ENCODE measurements around the gene NUMBL.

Gene NUMBL

DNA sequence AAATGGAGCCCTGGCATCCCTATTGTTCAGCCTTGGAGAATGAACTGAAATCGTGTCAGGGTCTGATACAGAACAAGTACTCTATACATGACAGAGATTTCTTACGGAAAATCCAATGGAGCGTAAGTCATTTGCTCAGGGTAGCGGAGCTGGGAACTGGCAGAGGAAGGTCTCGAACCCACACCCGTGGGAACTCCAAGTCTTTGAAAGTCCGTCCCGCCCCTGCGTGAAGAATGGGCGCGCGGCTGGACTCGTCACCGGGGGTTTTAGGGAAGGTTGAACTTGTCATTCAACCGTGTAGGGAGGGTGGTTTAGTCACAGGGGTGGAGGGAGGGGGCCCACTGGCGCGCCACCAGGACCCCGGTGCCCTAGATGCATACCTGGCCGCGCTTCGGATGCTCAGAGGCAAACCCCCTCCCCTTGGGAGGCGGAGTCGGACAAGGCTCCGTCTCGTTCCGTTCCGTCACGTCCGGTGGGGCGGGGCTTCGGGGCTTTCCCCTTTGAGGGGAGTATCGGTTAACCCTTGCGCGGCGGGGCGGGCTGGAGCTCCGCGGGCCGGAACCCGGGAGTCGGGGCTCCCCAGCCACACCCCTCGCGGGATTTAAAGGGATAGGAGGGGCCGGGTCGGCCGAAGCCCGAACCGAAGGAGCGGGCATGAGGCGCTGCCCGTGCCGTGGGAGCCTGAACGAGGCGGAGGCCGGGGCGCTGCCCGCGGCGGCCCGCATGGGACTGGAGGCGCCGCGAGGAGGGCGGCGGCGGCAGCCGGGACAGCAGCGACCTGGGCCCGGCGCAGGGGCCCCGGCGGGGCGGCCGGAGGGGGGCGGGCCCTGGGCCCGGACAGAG lies 26.3 kb upstream of the NUMBL start, which contains the start of the genes COQ8B and ITPKC:
TSS of gene COQ8B (minus strand) at position 405 of the 843 bp plus-strand sequence. CDS start 2,254 bp downstream, outside the sequence.
TSS of gene ITPKC (plus strand) at position 631 of the 843 bp plus-strand sequence. CDS start at position 655, 24 bp downstream.
- peak; percentile 100 for DNase-seq (ENCODE audit: low read depth)

DNA sequence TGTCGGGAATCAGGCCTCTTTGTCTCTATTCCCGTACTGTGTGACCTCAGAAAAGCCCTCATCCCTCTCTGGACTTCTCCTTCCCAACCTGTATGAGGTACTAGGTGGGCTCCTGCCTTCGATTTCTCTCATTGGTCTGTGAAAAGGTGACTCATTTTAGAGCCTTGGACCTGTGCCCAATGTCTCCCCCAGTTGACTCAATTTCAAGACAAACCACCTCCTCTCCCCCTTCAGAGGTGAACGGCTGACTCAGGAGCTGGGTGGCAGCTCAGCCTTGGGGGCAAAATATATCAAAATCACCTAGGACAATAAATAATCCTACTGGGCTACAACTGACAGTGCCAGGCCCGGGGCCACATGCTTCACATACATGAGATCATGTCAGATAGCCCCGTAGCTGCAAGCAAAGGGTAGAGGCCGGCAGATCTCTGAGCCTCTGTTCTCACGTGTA lies 25.6 kb upstream of the NUMBL start:
- peak; percentile 29 for DNase-seq (ENCODE audit: low read depth)

DNA sequence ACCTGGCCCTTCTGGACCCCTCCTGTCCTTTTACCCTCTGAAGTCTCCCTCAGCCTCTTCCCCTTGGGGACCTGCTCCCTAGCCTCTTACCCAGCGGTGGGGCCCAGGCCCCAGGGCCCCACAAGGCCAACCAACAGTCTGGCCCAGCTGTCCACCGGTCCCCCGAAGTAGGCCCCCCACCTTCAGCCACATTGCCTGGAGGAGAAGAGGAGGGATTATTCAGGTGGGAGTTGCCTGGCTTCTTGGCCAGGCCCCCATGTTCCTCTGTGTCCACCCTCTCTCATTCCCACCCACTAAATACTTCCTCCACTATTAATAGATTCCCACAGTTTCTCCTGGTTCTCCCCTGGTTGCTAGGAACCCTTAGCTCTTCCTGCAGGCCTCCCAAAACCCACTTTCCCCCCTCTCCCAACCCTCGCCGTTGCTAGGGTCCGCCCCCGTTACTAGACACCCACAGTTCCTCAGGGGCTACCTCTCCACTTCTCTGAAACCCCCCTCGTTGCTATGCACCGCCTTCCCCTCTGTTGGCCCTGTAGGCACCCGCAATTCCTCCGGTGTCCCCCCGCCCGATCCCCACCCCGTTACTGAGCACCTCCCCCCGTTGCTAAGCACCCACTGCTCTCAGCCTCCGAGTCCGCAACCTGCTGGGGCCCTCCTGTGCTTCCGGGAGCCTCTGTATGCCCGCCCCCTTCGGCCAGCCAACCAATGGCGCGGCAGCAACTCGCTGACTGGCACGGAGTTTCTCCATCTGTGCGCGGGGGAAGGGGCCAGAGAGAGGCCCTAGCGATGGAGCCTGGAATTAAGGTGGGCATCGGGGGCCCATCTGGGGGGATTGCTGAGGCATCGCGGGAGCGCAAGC lies 24.2 kb upstream of the NUMBL start:
- DNase-seq (ENCODE audit: low read depth), result peak; percentile 69

DNA sequence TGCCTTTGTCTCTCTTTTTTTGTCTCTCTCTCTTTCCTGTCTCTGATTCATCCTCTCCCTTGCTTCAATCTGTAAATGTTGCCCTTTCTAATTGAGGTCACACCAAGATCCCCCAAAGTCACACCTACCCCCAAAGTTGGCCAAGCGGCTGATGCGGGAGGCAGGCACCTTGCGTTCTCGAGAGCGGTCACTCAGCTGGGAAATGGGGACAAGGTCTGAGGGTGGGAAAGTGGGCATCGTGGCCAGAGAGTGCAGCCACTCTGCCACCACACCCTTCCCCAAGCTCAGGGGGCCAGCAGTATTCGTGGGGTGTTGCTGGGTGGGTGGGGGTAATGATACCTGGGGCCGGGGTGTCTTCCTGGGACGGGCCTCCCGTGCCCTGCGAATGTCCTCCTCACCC lies 23.5 kb upstream of the NUMBL start:
- DNase-seq (ENCODE audit: low read depth), result no peak

DNA sequence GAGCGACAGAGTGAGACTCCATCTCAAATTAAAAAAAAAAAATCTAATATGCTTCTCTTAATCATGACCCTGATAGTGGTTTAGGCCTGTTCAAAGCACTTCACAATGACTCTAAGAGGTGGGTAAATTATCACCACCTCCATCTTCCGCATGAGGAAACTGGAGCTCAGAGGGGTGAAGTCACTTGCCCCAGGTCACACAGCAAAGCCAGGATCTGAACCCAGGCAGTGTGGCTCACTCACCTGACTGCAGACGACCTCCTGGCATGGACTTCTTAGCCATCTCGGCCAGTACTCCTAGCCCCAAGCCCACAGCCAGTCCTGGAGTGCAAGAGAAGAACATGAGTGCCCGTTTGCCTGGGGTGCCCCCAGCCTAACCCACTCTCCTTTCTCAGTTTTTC lies 19.4 kb upstream of the NUMBL start:
- DNase-seq (ENCODE audit: low read depth), result no peak

DNA sequence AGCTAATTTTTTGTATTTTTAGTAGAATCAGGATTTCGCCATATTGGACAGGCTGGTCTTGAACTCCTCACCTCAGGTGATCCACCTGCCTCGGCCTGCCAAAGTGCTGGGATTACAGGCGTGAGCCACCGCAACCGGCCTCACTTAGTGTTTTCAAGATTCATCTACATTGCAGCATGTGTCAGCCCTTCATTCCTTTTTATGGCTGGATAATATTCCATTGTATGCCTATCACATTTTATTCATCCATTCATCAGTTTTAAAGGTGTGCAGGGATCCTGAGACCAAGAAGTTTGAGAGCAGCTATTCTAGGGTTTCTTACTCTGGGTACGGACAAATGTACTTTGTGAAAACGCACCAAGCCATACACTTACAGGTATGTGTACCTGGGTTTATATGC lies 17.2 kb upstream of the NUMBL start:
- DNase-seq (ENCODE audit: low read depth), result no peak

DNA sequence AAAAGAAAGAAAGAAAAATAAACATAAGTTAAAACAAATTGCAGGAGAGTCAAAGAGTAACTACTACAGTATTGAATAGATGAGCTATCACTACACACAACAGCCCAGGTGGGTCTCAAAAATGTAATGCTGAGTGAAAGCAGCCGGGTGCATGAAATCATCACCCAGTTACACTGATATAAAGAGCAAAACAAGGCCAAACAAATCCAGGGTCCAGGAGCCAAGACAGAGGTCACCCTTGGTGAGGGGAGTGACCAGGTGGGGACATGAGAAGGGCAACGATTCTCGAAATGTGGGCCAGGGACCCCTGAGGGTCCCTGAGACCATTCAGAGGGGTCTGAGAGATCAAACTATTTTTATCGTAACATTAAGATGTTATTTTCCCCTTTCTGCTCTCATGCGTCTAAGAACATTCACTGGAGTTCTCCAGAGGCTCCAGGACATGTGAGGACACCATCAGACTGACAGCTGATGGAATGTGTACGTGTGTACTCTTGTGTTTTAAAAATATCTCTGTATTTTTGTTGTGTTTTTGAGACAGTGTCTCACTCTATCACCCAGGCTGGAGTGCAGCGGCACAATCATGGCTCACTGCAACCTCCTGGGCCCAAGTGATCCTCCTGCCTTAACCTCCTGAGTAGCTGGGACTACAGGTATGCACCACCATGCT lies 15.6 kb upstream of the NUMBL start:
- no peak for DNase-seq (ENCODE audit: low read depth)

DNA sequence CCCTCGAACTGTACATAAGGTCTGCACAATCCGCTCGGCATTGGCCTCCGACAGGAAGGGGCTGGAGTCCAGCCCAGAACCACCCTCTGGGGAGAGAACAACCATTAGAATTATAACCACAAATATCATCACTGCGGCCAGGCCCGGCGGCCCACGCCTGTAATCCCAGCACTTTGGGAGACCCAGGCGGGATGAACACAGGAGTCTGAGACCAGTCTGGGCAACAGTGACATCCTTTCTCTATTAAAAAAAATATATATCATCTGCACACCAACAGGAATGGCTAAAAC lies 14.9 kb upstream of the NUMBL start:
- DNase-seq (ENCODE audit: low read depth), result no peak

DNA sequence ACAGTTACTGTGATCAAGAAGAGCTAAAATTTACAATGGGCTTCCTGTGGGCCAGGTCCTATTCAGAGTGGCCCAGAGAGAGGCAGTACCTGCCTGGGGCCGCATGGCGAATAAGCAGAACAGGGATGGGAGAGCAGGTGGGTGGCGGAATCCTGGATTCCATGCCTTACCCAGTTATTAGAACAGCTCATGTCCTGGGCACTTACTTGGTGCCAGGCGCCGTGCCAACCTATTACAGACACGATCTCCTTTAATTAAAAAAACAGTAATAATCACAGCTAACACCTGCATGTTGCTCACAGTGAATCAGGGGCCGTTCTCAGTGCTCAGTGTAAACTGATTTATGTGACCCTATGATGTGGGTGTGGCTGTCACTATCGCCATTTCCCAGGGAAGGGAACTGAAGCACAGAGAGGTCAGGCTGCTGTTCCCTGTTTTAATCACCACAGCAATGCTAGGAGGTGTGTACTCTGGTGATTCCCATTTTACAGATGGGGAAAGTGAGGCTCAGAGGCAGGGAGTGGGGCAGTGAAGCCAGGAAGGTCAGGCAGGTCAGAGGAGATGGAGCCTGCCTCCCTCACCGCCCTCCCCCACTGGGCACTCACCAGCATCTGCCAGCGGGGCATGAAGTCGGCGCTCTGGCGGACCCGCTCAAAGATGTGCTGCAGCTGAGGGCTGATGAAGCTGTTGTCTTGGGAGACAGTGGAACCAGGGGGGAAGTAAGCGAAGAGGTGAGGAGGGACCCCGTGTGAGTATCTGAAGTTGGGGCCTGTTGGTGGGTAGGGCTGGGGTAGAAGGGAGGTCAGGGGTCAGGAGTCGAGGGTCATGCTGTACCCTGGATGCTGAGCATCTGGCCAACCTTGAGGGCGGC lies 14.3 kb upstream of the NUMBL start:
- DNase-seq (ENCODE audit: low read depth), result no peak

DNA sequence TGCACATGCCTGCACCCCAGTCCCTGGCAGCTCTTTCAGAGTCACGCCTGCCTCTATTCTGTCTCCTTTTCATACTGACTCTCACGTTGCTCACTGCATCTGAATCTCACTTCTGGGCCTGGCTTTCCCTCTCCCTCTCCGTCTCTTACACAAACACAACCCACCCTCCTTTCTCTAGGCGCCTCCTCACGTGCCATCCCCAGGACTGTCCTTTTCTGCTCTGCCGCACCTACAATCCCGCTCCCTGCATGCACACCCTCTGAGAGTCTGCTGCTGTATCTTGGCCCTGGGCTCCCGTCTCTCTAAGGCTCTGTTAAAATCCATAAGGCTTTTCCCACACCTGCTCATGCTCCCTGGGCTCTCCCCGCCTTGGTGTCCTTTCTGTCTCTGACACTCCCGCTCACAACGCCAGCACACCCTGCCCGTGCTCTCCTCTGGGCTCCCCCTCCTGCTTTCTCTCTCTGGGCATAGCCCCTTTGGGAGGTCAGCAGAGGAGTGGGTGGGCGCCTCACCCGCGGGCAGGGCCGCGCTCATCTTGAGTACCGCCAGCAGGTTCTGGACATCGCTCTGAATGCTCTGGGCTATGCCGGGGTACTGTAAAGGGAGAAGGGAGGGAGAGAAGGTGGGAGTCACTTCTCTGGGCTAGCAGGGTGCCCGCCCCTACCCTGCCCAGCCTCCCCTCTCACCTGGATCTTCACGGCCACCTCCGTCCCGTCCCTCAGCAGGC lies 12.7 kb upstream of the NUMBL start:
- DNase-seq (ENCODE audit: low read depth), result no peak

DNA sequence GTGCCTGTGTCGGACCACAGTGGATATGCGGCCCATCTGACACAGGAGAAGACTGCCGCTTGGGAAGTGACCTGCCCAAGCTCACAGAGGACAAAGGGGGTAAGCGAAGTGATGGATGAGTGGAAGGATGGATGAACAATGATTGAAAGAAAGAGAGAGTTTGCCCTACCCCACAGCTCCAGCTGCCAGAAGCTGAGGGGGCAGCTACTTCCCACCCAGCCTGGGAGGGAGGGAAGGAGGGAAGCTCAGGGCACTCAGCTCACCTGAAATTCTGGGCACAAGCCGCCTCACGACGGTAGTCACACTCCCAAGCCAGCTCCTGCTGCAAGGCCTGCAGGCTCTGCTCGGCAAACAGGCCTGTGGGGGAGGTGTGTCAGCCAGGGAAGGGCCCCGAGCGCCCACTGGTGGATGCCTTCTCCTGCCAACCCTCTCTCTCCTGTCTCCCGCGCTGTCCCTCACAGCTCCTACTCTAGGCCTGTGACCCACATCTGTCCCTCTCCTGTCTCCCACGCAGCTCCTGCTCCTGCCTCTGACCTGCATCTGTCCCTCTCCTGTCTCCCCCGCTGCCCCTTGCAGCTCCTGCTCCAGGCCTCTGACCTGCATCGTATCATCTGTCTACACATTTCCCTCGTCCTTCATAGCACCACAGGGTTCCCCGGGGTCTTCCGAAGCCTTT lies 12.0 kb upstream of the NUMBL start:
- no peak for DNase-seq (ENCODE audit: low read depth)

DNA sequence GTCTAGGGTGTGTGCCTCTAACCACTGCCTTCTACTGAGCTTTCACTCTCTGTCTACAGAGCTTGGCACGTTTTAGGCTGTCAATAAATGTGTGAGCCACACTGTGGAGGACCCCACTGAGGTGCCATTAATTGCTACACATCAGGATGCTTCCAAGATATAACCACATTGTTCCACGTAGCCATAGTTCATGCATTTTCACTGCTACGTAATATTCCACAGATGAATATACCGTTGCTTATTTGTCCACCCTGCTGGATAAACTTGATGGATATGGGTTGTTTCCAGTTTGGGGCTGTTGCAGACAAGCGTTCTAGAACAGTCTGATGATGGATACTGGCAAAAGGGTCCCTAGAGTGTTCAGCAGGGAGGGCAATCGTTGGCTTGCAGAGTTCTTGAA lies 11.3 kb upstream of the NUMBL start:
- no peak for DNase-seq (ENCODE audit: low read depth)

DNA sequence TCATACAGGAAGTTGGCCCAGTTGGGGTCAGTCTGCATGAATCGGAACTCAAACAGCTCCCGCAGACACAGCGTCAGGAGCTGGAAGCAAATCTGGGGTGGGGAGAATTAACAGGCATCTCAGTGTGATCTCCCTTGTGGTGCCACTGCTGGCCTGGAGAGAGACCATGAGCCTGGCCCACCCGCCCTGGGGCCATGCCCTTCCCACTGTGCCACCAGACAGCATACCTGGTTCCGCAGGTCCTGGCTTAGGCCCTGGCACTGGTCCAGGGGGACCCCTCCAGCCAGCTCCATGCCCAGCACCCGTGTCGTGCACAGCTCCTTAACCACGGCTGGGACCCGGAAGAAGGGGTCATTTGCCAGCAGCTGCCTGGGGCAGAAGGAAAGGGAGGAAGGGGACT lies 9.6 kb upstream of the NUMBL start:
- no peak for DNase-seq (ENCODE audit: low read depth)

DNA sequence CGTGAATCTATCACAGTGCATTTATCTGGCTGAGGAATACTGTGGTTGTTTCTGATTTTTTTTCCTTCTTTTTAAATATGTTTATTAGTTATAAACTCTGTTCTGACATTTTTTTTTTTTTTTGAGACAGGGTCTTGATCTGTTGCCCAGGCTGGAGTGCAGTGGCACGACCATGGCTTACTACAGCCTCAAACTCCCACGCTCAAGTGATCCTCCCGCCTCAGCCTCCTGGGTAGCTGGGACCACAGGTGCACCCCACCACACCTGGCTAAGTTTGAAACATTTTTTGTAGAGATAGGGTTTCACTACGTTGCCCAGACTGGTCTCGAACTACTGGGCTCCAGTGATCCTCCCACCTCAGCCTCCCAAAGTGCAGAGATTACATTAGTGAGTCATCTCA lies 6.6 kb upstream of the NUMBL start:
- DNase-seq (ENCODE audit: low read depth), result no peak

DNA sequence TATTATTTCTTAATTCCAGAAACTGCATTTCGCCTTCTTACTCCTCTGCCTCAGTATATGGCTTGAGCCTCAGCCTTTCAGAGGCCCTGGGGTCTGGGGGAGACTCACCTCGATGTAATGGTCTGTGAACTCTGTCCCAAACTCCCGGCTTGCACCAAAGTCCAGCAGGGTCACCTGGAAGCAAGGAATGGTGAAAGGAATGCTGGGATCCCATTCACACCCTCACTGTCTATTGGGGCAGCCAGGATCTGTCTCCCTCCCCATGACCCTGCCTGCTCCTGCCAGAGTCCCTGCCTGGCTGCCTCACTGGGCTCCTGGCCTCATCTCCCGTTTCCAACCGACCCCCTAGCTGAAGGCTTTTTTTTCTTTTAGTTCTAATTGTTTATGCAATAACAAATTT lies 5.4 kb upstream of the NUMBL start:
- no peak for DNase-seq (ENCODE audit: low read depth)

DNA sequence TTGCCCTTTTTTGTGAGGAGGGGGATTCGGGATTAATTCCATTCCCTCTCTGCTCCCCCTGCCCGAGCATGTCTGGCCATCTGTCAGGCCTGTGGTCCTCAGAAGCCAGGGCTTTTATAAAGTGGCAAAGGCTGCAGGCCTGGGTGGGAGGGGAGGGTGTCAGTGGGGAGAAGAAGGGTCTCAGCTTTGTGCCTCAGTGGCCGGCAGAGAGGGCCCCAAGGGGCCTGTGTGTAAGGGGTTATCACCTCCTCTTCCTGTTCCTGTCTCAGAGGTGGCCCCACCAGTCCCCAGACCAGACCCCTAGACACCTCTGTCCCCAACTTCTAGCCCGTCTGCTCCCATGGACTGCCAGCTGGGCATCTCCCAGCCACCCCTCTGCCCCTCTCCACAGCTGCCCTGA lies 3.4 kb upstream of the NUMBL start:
- no peak for DNase-seq (ENCODE audit: low read depth)

DNA sequence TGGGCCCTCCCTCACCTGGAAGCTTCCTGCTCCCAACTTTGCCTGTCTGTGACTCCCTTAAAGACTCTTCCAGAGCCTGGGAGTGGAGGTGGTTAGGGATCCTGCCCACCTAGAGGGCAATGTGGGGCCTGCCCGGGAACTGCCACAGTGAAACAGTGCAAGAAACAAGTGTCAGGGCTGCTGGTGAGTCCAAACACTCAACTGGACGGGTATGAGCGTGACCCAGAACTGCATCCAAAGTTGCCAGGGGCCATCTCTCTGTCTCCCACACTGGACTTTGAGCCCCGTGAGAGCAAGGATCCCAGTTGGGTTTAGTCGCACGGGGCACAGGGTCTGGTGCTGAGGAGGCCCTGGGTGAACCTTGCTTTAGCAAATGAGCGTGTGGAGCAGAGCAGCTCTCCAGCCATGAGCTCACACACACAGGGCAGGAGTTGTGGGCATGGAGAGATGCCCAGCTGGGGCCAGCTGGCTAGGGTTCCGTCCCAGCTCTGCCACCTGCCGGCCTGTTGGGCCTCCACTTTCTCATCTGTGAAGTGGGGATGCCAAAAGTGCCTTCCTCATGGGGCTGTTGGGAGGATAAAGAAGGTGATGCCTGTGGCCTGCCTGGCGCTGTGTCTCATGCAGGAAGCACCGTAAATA lies 2.8 kb upstream of the NUMBL start:
- DNase-seq (ENCODE audit: low read depth), result no peak

DNA sequence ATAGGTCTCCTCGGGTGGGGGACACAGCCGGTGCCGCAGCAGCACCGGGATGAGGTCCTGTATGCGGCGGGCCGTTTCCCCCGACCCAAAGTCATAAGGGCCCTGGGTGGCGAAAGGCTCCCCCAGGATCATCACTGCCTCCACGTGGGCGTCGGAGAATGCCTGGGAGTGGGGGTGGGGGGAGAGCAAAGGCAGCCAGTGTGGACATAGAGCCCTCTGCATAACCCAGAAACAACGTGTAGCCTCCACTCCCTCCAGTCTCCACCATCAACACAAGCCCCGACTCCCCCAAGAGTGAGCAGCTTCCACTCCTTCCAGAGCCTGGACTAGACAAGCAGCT lies 1.7 kb upstream of the NUMBL start:
- DNase-seq (ENCODE audit: low read depth), result no peak

DNA sequence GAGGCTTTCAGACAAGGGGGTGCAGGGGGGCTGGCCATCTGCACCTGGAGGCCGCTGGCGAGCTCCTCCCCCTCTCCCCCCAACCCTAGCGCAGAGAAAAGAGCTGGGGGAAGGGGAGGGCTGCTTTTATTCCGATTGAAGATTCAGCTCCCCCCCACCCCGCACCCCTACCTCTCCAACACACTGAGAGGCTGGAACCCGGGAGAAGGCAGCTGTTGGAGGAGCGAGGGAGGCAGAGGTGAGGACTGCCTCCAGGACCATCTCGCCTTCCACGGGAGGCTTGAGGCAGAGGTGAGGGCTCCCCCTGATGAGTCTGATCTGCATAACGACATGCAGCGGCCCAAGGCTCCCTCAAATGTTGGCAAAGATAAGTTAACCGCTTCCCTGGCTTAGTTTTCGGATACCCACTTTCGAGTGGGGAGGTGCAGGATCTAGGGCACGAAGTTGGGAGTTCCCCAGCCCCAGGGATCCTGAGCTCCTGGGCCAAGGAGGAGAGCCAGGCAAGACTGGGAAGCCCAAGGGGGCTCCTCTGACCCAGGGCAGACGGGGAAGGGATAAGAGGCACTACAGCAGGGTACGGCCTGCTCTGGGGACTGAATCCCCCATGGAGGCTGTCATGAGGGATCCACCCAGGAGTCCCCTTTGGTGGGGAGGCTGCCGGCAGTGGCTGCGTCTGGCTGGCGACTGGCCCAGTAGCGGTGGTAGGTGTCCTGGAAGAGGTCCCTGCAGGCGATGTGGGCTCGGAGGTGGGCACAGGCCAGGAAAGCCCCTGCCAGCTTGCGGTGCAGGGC lies 1.2 kb upstream of the NUMBL start:
- no peak for DNase-seq (ENCODE audit: low read depth)

Data from stimulated activated CD8-positive, alpha-beta memory T cell treated with anti-CD3 and anti-CD28 coated beads, Interleukin-15, amount 100 ng/mL, for 24 hours (primary cell).